ENCODE data around the gene SERPINC1.

GRCh38 chr1:173917635-173918493, 737 bp upstream of the SERPINC1 start:
- TF ChIP-seq CTCF (IDR thresholded peaks at IDR 0.05) = no peak
- no peak for TF ChIP-seq POLR2A (IDR thresholded peaks at IDR 0.05)
